Measurements from ENCODE around the gene MYRIP.

MYRIP gene

DNA sequence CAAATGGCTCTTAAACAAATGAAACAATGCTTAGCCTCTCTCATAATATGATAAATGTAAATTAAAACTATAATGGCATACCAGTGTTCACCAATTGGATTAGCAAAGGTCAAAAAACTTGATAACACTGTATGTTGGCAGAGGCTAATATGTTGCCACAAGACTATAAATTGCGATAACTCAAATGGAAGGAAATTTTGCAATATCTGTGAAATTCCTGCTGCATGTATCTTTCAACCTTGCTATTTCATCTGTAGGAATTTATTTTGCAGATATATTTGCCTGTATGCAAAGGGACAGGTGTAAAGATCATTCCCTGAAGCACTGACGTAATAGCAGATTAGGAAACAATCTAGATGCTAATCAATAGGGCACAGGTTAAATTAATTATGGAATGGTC lies 308.7 kb downstream of the MYRIP start:
- TF ChIP-seq, protein P1, sequence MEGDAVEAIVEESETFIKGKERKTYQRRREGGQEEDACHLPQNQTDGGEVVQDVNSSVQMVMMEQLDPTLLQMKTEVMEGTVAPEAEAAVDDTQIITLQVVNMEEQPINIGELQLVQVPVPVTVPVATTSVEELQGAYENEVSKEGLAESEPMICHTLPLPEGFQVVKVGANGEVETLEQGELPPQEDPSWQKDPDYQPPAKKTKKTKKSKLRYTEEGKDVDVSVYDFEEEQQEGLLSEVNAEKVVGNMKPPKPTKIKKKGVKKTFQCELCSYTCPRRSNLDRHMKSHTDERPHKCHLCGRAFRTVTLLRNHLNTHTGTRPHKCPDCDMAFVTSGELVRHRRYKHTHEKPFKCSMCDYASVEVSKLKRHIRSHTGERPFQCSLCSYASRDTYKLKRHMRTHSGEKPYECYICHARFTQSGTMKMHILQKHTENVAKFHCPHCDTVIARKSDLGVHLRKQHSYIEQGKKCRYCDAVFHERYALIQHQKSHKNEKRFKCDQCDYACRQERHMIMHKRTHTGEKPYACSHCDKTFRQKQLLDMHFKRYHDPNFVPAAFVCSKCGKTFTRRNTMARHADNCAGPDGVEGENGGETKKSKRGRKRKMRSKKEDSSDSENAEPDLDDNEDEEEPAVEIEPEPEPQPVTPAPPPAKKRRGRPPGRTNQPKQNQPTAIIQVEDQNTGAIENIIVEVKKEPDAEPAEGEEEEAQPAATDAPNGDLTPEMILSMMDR (IDR thresholded peaks at IDR 0.05; ENCODE audit: low read depth, low read length, missing control alignments) = no peak
- no peak overlapping the region for H3K4me3 ChIP-seq (replicated peaks; ENCODE audit: low read depth, low read length)
- no peak for DNase-seq (ENCODE audit: extremely low read depth, low read depth)

DNA sequence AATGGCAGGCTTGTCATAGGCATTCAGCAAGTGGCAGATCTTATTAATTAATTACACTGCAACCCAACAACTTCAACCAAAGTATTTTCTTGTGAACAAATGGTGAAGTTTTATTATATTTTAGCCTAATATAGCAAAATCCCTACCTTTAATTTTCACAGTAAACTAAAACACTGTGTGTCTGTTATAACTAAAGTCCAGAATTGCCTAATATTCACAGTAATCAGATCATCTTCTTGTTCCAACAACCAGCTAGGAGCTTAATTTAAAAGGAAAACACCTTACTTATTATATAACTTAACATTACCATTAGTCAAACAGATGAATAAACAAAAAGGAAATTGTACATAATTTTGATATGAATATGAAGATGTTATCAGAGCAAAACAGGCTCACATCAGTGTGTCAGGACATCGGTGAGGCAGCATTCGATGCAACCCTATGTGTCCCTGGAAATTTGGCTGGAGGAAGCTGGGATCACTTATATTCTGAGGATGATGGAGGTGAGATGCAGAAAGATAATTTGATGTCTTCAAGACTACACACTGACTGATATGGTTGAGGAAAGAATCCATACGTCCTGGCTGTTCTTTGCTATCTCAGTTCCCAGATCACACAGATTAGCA lies 310.8 kb downstream of the MYRIP start:
- DNase-seq (ENCODE audit: extremely low read depth, low read depth) = no peak
- TF ChIP-seq, protein P1 (IDR thresholded peaks at IDR 0.05; ENCODE audit: low read depth, low read length, missing control alignments) = no peak
- no peak overlapping the region for H3K4me3 ChIP-seq (replicated peaks; ENCODE audit: low read depth, low read length)

DNA sequence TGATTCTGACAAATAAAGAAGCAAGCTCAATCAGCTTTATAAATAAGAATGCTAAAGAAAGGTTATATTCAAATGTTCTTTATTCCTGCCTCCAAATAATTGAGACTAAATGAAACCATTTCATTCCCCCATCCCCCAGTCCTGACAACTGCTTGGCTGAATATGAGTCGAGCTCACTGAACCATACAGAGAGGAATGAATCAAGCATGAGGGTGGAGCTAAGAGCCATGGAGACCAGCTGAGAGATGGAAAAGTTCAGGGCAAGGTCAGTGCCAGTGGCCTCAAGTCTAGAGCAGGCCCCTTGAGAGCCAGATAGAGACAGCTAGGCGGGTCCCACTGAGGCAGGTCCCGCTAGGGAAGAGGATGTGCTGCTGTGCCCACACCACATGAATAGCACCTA lies 311.4 kb downstream of the MYRIP start:
- TF ChIP-seq, protein P1 (IDR thresholded peaks at IDR 0.05; ENCODE audit: low read depth, low read length, missing control alignments) = no peak
- DNase-seq (ENCODE audit: extremely low read depth, low read depth) = no peak
- H3K4me3 ChIP-seq (replicated peaks; ENCODE audit: low read depth, low read length) = no peak overlapping the region

DNA sequence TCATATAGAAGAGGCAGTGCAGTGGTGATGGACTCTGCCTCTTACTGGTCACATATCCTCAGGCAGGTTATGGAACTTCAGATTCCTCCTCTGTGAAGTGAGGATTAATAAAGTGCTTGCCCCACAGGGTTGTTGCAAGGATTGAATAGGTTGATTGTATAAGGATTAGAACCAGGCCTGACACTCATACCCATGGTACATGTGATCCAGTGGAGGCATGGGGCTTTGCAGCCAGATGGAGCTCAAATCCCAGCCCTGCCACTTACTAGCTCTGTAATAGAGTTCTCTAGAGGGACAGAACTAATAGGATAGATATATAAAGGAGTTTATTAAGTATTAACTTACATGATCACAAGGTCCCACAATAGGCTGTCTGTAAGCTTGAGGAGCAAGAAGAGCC lies 315.5 kb downstream of the MYRIP start:
- no peak overlapping the region for H3K4me3 ChIP-seq (replicated peaks; ENCODE audit: low read depth, low read length)
- no peak for DNase-seq (ENCODE audit: extremely low read depth, low read depth)
- TF ChIP-seq, protein P1 (IDR thresholded peaks at IDR 0.05; ENCODE audit: low read depth, low read length, missing control alignments) = no peak

DNA sequence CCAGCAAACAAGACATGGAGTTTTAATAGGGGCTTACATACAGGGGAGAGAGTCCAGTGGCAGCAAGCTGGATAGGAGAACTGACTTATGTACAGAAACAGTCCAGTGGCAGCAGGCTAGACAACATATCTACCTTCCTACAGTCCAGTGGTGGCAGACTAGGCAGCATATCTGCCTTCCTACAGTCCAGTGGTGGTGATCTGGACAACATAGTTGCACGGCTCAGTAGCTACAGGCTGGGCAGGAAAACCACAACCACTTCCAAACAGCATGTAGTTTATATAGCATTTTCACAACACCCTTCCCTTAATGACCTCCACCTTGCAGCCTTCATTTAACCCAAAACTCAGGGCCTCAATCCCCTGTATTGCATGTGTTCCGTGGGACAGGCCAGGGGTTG lies 318.8 kb downstream of the MYRIP start:
- H3K4me3 ChIP-seq (replicated peaks; ENCODE audit: low read depth, low read length) = no peak overlapping the region
- TF ChIP-seq, protein P1 (IDR thresholded peaks at IDR 0.05; ENCODE audit: low read depth, low read length, missing control alignments) = no peak
- no peak for DNase-seq (ENCODE audit: extremely low read depth, low read depth)

DNA sequence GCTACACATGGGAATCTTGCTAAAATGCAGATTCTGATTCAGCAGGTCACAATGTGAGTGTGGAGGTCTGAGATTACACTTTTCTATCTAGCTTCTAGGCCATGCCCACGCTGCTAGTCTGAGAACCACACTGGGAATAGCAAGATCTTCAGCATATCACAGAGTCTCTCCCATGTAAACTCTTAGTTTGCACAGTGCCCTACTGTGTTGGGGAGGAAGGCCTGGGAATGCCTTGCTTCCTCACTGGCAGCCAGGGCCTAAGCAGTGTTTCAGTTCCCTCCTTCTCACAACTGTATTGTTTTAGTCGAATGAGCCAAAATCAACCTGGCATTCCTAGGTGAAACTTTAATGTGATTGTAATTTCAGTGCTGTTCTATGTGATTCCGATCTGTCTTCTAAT lies 320.1 kb downstream of the MYRIP start:
- H3K4me3 ChIP-seq (replicated peaks; ENCODE audit: low read depth, low read length) = no peak overlapping the region
- no peak for DNase-seq (ENCODE audit: extremely low read depth, low read depth)
- TF ChIP-seq, protein P1 (IDR thresholded peaks at IDR 0.05; ENCODE audit: low read depth, low read length, missing control alignments) = no peak

DNA sequence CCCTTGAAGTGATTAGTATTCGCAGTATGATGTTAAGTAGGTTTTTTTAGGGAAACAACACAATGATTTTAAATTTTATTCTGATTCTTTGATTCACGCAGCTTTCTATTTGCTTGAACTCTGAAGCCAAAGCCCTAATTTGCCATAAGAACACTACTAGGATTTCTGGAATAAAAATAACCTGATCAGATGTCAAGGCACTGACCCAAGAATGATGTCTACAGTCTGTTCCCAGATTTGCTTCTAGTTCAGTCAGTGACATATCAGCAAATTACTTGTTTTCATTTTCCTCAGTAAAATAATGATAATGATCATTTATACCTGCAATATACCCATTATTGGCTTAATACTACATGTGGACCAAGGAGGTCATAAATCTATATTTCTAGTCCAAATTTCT lies 320.6 kb downstream of the MYRIP start:
- TF ChIP-seq, protein P1 (IDR thresholded peaks at IDR 0.05; ENCODE audit: low read depth, low read length, missing control alignments) = no peak

More for the DNA sequence above, 320.6 kb downstream of the MYRIP start:
- no peak for DNase-seq (ENCODE audit: extremely low read depth, low read depth)
- H3K4me3 ChIP-seq (replicated peaks; ENCODE audit: low read depth, low read length) = no peak overlapping the region
